Mesothelial cell of epicardium (in vitro differentiated cells): ENCODE results near the gene DBNDD2. TPM values are rescaled to one million over a fixed set of nuclear protein-coding genes. Genes with fewer than 3 reads are reported as not detected.

Source experiments
- DNase-seq, 2 experiments: peaks; one replicate each; pipeline ENCODE4 v3.0.0; 2021; ENCODE audit warnings: low spot score in 2 of 2; ENCODE audit not compliant: unreplicated experiment in 2 of 2
- H3K27ac Mint-ChIP-seq: 2 replicates; pipeline ENCODE4 v1.8.0; 2021; ENCODE audit warnings: mixed read lengths
- H3K27me3 Mint-ChIP-seq: 2 replicates; pipeline ENCODE4 v1.8.0; 2021; ENCODE audit warnings: low read depth, mixed read lengths
- H3K36me3 Mint-ChIP-seq: 2 replicates; pipeline ENCODE4 v1.8.0; 2021; ENCODE audit warnings: mixed read lengths
- H3K4me1 Mint-ChIP-seq: 2 replicates; pipeline ENCODE4 v1.8.0; 2021; ENCODE audit warnings: mixed read lengths
- H3K4me3 Mint-ChIP-seq: 2 replicates; pipeline ENCODE4 v1.8.0; 2021; ENCODE audit warnings: mild to moderate bottlenecking, moderate library complexity, mixed read lengths
- H3K9me3 Mint-ChIP-seq: 2 replicates; pipeline ENCODE4 v1.8.0; 2021; ENCODE audit warnings: mixed read lengths
- CTCF ChIP-seq: fragments of 200-600 bp; sonication (generic); IDR thresholded peaks from one replicate; pipeline ENCODE4 v1.5.0; 2021; ENCODE audit warnings: antibody characterized with exemption; ENCODE audit not compliant: unreplicated experiment
- microRNA-seq: library from miRNA; unstranded; fragments of <30 nt; microRNA quantifications from one replicate; pipeline ENCODE4 v1.2.0, GENCODE V29; 2021; ENCODE audit warnings: inconsistent platforms, mixed read lengths
- total RNA-seq: library from RNA; stranded (reverse); gene quantifications from 3 replicates; pipeline ENCODE4 v1.2.1, GENCODE V29; 2021

The DBNDD2 gene
- total RNA-seq, 1 donor from 2014 or later = 10.5 TPM

DNA sequence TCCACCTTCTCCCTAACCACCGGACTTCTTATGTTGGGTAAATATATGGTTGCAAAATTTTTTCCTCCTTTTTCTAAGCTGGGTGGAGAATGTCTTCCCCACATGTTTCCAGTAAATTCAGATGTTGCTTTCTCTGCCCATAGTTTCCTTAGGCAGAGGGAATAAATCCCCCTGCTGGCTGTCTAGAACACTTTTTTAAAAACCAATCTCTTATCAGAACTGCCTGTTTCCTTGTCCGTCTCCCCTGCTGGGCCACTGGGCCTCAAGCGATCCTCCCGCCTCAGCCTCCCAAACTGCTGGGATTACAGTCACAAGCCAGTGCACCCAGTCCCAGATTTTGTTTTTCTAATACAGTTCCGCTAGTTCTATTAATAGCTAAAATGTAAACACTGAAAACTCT, 51.5 kb downstream of the DBNDD2 start:
- Mint-ChIP-seq H3K4me3 (no peak overlapping the region), H3K9me3 (no peaks in the 10 kb centered on the region), H3K27ac (no peak overlapping the region), H3K27me3 (peaks cover 2% of the 10 kb centered on the region), H3K36me3 (no peaks in the 10 kb centered on the region), H3K4me1 (no peaks in the 10 kb centered on the region)
- TF ChIP-seq CTCF = no peak
- no peak for DNase-seq

Small RNAs within 50 kb of the gene (microRNA-seq; reads per million reads assigned to microRNA genes)
- gene MIR6812 = not detected

Other genes with a start within 250 kb of the DBNDD2 start
- gene PI3, start 233.4 kb upstream of the DBNDD2 start, total RNA-seq = not detected in 3 replicates
- gene SEMG1, start 201.3 kb upstream of the DBNDD2 start, total RNA-seq = not detected in 3 replicates
- gene SEMG2, start 186.9 kb upstream of the DBNDD2 start, total RNA-seq = not detected in 3 replicates
- not detected in 3 replicates for gene SLPI, start 153.7 kb upstream of the DBNDD2 start, total RNA-seq
- not detected in 3 replicates for gene RBPJL, start 101.4 kb upstream of the DBNDD2 start, total RNA-seq
- gene MATN4, start 100.0 kb upstream of the DBNDD2 start, total RNA-seq = 0.11 TPM in 1 of 3 replicates, not detected in the others
- 44.3 to 46.7 TPM (median 46.7 TPM) in 3 replicates for gene SDC4, start 59.9 kb upstream of the DBNDD2 start, total RNA-seq
- 25.6 to 27.2 TPM (median 26.7 TPM) in 3 replicates for gene SYS1, start 45.1 kb upstream of the DBNDD2 start, total RNA-seq
- gene TP53TG5, start 30.0 kb upstream of the DBNDD2 start, total RNA-seq = 0.47 to 0.69 TPM in 2 of 3 replicates, not detected in the other
- 63.0 to 71.5 TPM (median 70.8 TPM) in 3 replicates for gene PIGT, start 7.9 kb downstream of the DBNDD2 start, total RNA-seq
- 57.8 to 61.9 TPM (median 61.3 TPM) in 3 replicates for gene WFDC2, start 61.5 kb downstream of the DBNDD2 start, total RNA-seq
- gene SPINT3, start 107.3 kb downstream of the DBNDD2 start, total RNA-seq = not detected in 3 replicates
- not detected in 3 replicates for gene WFDC6, start 131.2 kb downstream of the DBNDD2 start, total RNA-seq
- gene EPPIN, start 139.1 kb downstream of the DBNDD2 start, total RNA-seq = not detected in 3 replicates
- gene WFDC8, start 171.0 kb downstream of the DBNDD2 start, total RNA-seq = not detected in 3 replicates
- gene WFDC10A, start 221.4 kb downstream of the DBNDD2 start, total RNA-seq = not detected in 3 replicates
- gene WFDC9, start 223.0 kb downstream of the DBNDD2 start, total RNA-seq = not detected in 3 replicates